Astrocyte (in vitro differentiated cells and primary cell): ENCODE data around the gene OPN3.

ENCODE experiments used
- EZH2 ChIP-seq: IDR thresholded peaks from 2 replicates; pipeline ENCODE4 v1.6.1; 2012; ENCODE audit warnings: mild to moderate bottlenecking, low read length, inconsistent platforms; ENCODE audit not compliant: insufficient read depth
- TF ChIP-seq, protein P1 (sequence below): IDR thresholded peaks from 2 replicates; pipeline ENCODE4 v1.5.1; 2011; ENCODE audit warnings: low read depth, mild to moderate bottlenecking, inconsistent platforms, low read length, moderate library complexity; ENCODE audit not compliant: insufficient read depth

GRCh38 chr1:241607497-241607896 lies 32.7 kb downstream of the OPN3 start:
- TF ChIP-seq, protein P1, sequence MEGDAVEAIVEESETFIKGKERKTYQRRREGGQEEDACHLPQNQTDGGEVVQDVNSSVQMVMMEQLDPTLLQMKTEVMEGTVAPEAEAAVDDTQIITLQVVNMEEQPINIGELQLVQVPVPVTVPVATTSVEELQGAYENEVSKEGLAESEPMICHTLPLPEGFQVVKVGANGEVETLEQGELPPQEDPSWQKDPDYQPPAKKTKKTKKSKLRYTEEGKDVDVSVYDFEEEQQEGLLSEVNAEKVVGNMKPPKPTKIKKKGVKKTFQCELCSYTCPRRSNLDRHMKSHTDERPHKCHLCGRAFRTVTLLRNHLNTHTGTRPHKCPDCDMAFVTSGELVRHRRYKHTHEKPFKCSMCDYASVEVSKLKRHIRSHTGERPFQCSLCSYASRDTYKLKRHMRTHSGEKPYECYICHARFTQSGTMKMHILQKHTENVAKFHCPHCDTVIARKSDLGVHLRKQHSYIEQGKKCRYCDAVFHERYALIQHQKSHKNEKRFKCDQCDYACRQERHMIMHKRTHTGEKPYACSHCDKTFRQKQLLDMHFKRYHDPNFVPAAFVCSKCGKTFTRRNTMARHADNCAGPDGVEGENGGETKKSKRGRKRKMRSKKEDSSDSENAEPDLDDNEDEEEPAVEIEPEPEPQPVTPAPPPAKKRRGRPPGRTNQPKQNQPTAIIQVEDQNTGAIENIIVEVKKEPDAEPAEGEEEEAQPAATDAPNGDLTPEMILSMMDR, result no peak
- TF ChIP-seq EZH2, result no peak
